Panc1 (cell line): ENCODE results near the gene ZNRF3.

Experiments used
- POLR2AphosphoS5 ChIP-seq: IDR thresholded peaks from 2 replicates; pipeline ENCODE4 v1.6.1; 2012; ENCODE audit warnings: mild to moderate bottlenecking, low read depth, low read length, moderate library complexity
- TCF7L2 ChIP-seq: IDR thresholded peaks from 2 replicates; pipeline ENCODE4 v1.6.1; 2011; ENCODE audit warnings: mild to moderate bottlenecking, low read depth, low read length, inconsistent platforms
- TF ChIP-seq, protein P1 (sequence below): fragments of 450-650 bp; IDR thresholded peaks from 2 replicates; pipeline ENCODE4 v1.5.1; 2017; ENCODE audit warnings: mild to moderate bottlenecking
- TF ChIP-seq, protein P2 (sequence below), 2 experiments: IDR thresholded peaks; 2 replicates each; pipeline ENCODE4 v1.6.1; 2011 to 2012; ENCODE audit warnings: low read depth in 2 of 2, control low read depth in 1 of 2, low read length in 1 of 2, mild to moderate bottlenecking in 1 of 2, moderate library complexity in 1 of 2; ENCODE audit not compliant: insufficient read depth in 1 of 2

DNA sequence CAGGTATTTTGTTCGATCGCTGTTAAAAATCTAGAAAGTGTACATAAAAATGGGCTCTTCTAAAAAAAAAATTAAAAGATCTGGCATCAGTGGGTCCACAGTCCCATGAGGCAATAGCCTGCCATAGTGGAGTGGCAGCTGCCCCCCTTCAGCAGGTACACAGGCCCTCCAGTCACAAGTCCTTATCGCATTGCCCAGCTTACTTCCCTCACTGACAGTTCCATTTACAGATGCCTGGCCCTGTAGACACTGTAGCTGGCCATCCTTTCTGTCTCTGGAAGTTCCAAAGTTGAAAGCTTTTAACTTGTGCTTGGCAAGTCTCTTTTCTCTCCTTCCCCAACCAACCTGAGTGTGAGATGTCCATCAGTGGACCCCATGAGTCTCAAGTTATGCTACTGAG, 11.4 kb downstream of the ZNRF3 start:
- TF ChIP-seq, protein P1, sequence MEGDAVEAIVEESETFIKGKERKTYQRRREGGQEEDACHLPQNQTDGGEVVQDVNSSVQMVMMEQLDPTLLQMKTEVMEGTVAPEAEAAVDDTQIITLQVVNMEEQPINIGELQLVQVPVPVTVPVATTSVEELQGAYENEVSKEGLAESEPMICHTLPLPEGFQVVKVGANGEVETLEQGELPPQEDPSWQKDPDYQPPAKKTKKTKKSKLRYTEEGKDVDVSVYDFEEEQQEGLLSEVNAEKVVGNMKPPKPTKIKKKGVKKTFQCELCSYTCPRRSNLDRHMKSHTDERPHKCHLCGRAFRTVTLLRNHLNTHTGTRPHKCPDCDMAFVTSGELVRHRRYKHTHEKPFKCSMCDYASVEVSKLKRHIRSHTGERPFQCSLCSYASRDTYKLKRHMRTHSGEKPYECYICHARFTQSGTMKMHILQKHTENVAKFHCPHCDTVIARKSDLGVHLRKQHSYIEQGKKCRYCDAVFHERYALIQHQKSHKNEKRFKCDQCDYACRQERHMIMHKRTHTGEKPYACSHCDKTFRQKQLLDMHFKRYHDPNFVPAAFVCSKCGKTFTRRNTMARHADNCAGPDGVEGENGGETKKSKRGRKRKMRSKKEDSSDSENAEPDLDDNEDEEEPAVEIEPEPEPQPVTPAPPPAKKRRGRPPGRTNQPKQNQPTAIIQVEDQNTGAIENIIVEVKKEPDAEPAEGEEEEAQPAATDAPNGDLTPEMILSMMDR: no peak
- TF ChIP-seq TCF7L2 (no peak), POLR2AphosphoS5 (no peak)
- TF ChIP-seq, protein P2, sequence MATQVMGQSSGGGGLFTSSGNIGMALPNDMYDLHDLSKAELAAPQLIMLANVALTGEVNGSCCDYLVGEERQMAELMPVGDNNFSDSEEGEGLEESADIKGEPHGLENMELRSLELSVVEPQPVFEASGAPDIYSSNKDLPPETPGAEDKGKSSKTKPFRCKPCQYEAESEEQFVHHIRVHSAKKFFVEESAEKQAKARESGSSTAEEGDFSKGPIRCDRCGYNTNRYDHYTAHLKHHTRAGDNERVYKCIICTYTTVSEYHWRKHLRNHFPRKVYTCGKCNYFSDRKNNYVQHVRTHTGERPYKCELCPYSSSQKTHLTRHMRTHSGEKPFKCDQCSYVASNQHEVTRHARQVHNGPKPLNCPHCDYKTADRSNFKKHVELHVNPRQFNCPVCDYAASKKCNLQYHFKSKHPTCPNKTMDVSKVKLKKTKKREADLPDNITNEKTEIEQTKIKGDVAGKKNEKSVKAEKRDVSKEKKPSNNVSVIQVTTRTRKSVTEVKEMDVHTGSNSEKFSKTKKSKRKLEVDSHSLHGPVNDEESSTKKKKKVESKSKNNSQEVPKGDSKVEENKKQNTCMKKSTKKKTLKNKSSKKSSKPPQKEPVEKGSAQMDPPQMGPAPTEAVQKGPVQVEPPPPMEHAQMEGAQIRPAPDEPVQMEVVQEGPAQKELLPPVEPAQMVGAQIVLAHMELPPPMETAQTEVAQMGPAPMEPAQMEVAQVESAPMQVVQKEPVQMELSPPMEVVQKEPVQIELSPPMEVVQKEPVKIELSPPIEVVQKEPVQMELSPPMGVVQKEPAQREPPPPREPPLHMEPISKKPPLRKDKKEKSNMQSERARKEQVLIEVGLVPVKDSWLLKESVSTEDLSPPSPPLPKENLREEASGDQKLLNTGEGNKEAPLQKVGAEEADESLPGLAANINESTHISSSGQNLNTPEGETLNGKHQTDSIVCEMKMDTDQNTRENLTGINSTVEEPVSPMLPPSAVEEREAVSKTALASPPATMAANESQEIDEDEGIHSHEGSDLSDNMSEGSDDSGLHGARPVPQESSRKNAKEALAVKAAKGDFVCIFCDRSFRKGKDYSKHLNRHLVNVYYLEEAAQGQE (IDR thresholded peaks at IDR 0.05; ENCODE audit: insufficient read depth in 1 of 2, low read depth in 2 of 2, low read length in 1 of 2): no peak
